SKM-1 (cell line): ENCODE data around the gene EDARADD.

Experiments used
- DNase-seq: peaks from one replicate; lab custom pipeline; 2025; ENCODE audit not compliant: unreplicated experiment; lab: John Stamatoyannopoulos, UW

Gene EDARADD

GRCh38 chr1:236392182-236392581 lies 1.9 kb upstream of the EDARADD start:
- no peak for DNase-seq

- no peak for DNase-seq
These were observed 768 bp downstream of the EDARADD start for GRCh38 chr1:236394879-236395229.

GRCh38 chr1:236395230-236395946 lies 1.3 kb downstream of the EDARADD start:
- DNase-seq: no peak

- DNase-seq: no peak
These were observed 2.0 kb downstream of the EDARADD start for GRCh38 chr1:236395947-236396664.

DNA sequence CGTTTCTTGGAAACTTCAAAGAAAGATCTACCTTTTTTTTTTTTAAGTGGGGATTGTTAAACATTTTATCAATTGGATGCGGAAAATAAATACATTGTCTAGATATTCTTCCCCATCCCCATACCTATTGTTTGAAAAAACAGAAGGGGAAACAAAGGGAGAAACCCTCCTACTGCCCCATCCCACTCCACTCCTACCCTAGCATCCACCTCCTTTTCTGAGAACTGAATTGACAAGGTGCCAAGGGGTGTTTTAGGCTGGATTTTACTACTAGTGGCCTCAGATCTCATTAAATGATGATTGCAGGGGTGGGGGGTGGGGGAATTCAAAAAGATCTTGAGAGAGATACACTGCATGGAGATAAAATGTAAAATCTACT lies 2.6 kb downstream of the EDARADD start:
- no peak for DNase-seq

GRCh38 chr1:236397173-236397759 lies 3.2 kb downstream of the EDARADD start:
- DNase-seq: no peak

DNA sequence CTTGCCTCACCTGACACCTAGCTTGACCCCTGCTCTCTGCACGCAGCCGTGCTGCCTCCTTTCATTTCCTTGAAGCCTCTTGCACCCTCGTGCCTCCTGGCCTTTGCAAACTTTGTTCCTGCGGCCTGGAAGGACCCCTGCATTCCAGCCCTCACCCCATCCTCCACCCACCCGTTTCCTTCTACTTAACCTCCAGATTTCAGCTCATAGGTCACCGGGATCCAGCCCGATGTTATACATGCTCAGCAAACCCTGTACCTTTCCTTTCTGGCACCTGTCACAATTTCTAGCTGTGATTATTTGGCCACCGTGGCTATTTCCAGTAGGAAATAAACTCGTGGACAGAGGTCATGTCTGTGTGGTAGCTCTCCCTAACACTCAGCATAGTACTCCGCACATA lies 4.5 kb downstream of the EDARADD start:
- DNase-seq: no peak

DNA sequence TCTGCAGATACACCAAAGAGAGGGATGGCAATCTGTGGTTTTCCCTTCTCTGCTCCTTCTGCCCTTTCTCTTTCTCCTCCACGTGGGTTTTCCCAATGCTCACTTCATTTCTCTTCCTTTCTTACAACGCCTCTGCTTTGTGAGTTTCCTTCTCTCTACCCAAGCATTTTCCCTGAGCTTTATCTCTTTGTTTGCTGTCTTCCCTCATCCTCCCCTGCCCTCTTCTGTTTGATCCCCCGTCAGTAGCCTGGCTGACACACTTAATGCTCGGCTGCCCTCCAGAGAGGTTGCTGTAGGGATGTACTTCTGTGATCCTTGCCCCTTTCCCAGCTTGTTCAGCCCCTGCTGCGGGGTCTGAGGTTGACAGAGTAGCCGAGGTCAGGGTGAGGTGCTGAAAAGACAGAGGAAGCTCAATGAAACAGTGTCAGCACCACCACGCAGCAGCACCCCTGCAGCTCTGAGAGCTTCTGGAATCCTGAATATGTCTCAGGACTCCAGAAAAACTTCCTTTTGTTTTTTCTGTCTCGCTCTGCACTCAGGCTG lies 6.0 kb downstream of the EDARADD start:
- no peak for DNase-seq

DNA sequence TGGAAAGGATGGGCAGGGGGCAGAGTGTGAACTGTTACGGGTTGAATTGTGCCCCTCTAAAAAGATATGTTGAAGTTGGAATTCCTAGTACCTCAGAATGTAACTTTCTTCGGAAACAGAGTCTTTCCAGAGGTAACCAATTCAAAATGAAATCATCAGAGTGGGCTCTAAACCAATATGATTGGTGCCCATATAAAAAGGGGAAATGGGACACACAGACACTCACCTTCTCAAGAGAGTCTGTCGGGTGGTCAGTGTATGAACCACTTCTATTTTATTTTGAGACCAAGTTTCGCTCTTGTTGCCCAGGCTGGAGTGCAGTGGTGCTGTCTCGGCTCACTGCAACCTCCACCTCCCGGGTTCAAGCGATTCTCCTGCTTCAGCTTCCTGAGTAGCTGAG lies 7.6 kb downstream of the EDARADD start:
- DNase-seq: no peak

DNA sequence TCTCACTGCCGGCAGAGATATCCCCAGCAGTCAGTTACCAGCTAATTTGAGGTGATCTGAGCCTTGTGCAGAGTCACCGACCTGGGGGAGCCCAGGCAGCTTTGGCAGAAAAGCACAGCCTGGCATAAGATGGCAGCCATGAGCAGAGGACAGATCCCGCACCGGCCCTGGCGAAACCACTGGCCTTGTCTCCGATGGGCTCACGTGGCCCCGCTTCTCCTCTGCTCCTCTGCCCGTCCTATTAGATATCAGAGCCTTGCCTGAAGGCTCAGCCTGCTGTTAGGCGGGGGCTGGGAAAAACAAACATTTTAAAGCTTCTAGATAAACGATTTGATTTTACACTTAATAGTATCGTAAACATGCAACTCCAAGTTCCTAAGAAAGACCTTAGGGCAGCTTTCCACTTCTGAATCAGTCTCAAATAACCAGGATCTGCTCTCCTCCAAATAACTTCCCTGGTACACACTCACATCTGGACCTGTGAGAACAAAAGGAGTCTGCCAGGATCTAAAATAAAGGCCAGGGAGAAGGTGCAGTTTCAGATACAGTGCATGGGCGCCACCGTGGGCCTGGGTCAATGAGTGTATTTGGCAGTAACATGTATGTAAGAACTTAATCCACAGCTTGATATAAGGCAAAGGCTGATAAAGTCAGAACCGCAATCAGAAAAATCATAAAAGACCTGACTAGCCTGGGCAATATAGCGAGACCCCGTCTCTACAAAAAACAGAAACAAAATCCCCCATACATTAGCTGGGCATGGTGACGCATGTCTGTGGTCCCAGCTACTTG lies 10.0 kb downstream of the EDARADD start:
- no peak for DNase-seq

DNA sequence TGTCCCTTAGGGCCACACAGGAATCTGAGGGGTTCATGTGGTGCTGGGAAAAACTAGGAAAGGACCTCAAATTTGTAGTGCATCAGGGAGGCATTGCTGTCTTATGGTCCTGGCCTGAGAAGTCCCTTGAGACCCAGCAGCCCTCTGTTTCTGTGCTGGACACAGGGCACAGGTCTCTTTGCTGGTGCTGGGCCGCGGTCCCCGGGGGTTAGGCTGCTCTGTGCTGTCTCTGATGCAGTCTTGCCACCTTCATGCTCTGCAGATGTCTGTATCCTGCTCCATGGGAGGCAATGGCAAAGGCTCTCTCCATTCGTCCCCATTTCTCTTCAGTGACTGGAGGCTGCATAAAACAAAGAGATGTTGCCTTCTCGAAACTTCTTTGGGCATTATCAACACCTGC lies 13.0 kb downstream of the EDARADD start:
- no peak for DNase-seq

GRCh38 chr1:236413688-236414087 lies 19.6 kb downstream of the EDARADD start:
- DNase-seq: no peak

GRCh38 chr1:236416165-236416564 lies 22.1 kb downstream of the EDARADD start:
- no peak for DNase-seq

DNA sequence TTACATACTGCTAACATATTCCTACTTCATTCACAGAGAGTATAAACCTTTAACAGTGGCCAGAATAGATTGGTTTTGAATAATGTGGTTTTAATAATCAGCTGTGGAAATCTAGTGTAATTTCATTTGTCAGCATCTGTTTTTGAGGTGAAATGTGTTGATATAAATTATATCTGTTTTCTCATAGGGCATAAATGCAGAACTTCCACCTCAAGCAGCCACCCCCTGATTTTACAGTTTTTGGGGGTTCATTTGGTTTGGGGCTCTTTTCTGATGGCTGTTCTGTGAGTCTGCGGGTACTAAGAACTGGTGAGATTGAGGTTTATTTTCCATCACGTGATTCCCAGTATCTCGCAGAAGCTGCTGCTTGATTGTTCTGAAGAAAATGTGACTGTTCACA lies 23.2 kb downstream of the EDARADD start:
- DNase-seq: no peak

GRCh38 chr1:236419502-236419901 lies 25.4 kb downstream of the EDARADD start:
- no peak for DNase-seq

- DNase-seq: no peak
These were observed 26.9 kb downstream of the EDARADD start for GRCh38 chr1:236421022-236421421.

DNA sequence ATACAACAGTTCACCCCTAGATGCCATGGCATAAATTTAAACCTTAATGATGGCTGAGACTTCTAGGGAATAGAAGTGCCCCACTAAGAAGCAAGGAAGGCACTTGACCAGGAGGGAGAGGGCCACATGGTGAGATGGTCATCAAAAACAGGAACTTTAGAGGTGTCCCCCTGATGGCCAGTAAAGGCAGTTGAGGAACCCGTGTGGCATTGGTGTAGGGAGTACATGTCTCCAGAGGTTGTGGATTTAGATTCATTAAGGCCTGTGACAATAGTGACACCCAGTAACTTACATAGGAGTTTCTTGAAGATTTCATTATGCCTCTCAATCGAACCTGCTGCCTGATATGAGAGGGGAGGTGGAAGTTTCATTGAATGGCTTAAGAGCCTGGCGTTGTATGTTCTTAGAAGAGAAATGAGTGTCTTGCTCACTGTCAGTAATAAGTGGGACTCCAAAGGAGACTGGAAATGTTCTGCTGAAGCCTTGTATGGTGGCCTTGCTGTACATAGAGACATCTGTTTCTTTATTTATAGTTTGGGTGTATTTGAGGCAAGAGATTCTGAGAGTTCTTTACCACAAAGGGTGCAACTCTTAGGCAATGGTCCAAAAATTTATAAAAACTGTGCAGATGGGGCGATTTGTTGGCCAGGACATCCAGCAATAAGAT lies 27.9 kb downstream of the EDARADD start:
- no peak for DNase-seq

DNA sequence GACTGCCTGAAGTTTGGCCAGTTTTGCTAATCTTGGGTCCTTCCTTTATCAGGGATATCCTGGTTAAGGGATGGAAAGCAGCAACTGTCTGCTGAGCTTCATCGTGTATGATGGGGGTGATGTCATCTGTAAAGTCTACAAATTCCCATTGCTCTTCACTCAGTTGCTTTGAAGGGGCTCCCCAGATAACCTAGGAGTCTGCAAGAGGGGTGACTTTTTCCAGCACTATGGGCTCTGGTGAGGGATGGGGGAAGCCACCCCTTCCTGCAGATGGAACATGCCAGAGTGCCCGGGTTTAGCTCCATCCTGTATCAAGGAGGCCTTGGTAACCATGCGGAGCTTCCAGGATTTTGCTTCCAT lies 28.4 kb downstream of the EDARADD start:
- no peak for DNase-seq

GRCh38 chr1:236425031-236425663 lies 31.1 kb downstream of the EDARADD start:
- no peak for DNase-seq

- DNase-seq: no peak
These were observed 32.1 kb downstream of the EDARADD start for GRCh38 chr1:236426215-236426614.
